GM04504 (cell line): ENCODE measurements around the gene RASSF6.
"Not testable (repeated sequence)": the region's sequence is repeated elsewhere in the genome, so short reads cannot be mapped to it uniquely, and the experiment has no call there.

Experiments used
- DNase-seq: peaks from one replicate; pipeline ENCODE4 v3.0.0-alpha.2; 2012; ENCODE audit warnings: low read depth

Gene RASSF6, protein sequence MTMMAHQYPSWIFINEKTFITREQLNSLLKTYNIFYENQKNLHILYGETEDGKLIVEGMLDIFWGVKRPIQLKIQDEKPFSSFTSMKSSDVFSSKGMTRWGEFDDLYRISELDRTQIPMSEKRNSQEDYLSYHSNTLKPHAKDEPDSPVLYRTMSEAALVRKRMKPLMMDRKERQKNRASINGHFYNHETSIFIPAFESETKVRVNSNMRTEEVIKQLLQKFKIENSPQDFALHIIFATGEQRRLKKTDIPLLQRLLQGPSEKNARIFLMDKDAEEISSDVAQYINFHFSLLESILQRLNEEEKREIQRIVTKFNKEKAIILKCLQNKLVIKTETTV

DNA sequence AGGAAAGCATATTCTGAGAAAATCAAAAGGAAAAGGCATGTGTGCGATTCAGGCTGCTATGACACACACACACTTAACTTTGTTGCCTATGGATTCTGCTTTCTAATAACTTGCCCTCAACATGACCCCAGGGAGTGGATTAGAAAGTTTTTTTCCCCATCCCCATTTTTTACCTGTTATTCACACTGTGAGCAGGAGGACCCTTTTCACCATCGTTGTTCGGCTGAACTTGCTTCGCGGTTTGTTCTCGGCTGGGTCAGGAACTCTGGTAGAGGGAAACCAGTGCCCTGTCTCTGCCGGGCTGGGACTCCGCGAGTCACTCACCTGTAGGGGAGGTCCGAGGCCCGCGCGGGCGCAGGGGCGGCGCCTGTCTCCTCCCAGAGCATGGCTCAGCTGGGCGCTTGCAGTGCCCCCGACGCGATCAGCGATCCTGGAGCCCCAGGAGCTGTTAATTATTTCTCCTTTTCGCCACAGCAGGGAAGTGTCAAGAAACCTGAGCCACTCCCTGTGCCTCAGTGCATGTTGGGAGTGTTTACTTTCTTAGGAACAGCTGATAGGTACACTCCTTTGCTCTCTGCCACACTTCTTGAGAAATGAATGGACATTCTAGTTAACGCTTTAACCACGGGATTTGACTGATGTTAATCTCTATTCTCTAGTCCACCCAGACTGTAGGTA lies at the start of gene RASSF6:
RASSF6 (minus strand) TSS at position 322 of the 678 bp plus-strand sequence. CDS start 8,641 bp downstream, outside the sequence.
- DNase-seq, result no peak

DNA sequence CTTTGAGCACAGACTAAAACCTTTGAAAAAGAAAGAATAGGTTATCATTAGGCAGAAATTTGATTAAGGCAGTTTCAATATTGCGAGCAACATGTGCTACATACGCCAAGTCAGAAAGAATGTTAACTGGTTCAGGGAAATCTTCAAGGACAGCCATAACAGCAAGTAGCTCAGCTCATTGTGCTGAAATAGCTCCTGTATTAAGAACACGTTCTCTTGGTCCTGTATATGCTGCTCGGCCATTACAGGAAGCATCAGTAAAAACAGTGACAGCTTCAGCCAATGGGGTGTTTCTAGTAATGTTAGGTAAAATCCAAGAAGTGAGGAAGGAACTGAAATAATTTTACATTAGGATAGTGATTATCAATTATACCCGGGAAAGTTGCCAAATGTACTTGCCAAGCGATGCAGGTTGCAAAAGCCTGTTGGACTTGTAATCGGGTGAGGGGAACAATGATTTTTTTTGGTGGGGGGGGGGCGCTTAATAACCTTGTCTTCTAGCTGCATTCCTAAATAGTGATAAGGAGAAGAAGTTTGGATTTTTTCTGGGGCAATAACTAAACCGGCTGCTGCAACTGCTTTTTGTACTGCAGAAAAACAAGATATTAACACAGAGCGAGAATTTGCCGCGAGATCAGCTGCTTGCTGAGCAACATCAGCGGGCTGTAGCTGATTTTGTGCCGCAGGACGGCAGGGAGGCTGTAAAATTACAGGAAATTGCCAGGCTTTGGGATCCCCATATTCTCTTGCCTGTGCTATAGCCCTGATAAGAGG lies 49.4 kb upstream of the RASSF6 start:
- DNase-seq, result no peak

DNA sequence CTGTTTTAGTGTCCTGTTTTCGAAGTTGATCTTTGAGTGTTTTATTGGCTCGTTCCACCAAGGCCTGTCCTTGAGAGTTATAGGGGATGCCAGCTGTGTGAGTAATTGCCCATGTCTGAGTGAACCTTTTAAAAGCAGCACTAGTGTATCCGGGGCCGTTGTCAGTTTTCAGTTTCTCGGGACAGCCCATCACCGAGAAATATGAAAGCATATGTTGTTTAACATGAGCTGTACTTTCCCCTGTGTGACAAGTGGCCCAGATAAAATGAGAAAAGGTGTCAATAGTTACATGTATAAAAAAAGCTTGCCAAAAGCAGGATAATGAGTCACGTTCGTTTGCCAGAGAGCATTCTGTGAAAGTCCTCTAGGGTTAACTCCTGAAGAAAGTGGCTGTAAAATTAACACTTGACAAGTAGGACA lies 48.6 kb upstream of the RASSF6 start:
- no peak for DNase-seq

DNA sequence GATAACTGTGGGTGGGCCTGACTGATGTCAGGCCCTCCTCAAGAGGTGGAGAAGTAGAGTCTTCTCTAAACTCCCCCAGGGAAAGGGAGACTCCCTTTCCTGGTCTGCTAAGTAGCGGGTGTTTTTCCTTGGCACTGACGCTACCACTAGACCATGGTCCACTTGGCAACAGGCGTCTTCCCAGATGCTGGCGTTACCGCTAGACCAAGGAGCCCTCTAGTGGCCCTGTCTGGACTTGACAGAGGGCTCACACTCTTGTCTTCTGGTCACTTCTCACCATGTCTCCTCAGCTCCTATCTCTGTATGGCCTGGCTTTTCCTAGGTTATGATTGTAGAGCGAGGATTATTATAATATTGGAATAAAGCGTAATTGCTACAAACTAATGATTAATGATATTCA lies 45.7 kb upstream of the RASSF6 start:
- DNase-seq, result not testable (repeated sequence)

DNA sequence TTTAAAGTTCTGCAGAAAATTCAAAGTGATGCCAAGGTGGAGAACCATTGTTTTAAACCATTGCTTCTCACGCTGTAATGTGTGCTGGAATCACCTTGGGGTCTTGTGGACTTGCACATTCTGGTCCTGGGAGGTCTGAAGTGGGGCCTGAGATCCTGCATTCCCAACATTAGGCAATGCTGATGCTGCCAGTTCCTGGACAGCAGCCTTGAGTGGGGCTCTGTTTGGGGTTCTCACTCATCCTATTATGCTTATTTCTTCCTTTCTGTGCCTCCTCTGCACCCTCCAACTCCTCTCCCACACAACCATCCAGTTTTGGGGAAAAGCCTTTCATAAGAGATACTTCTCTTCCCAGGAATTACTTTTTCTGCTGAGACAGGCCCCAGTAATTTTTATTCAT lies 44.2 kb upstream of the RASSF6 start:
- DNase-seq, result no peak

DNA sequence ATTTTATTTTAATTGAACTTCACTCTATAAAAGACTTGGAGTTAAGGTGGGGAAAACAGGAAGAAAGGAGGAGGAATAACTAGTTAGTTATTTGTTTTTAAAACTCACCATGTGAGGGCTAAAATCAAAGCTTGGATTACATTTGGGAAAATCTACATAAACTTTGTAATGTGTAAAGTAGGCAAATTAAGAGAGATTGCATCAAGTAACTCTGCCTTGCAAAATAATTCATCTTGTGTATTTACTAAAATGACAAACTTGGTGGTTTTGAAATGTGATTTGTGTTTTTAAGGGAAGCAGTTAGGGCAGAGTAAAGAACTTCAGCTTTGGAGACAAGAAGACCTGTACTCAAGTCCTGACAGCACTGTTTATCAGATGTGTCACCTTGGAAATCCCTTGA lies 43.3 kb upstream of the RASSF6 start:
- no peak for DNase-seq

DNA sequence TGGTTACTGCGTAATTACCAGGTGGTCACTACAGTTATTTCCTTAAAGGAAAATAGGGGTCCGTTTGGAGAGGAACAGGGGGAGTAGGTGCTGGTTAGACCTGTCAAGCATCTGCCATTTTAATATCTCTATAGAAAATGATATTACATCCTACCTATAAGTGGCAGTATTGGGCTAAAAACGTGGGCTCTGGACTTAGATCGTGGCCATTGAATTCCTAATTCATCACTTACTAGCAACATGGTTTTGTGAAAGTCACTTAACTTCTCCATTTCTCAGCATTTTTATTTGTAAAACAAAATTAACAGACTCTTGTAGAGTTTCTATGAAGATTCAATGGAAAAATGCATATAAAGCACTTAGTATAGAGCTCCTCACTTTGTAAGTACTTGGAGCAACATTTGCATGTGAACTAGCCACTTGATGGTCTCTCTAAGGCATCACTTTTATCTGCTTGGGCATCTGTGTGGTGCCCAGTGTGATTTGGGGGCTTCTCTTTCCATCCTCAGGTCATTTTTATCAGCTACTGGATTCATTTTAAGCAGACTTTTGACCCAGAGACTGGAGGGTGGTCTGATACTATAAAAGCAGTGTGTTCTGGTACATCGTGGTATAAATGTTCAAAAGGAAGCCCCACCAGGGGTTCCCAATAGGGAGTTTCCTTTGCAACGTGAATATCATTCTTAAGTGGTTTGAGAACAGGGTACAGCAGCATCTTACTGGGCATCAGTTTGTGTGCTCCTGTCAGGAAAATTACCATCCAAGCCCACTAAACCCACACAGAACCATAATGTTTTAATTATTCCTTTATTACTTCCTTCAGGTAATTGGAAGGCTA lies 42.7 kb upstream of the RASSF6 start:
- no peak for DNase-seq

DNA sequence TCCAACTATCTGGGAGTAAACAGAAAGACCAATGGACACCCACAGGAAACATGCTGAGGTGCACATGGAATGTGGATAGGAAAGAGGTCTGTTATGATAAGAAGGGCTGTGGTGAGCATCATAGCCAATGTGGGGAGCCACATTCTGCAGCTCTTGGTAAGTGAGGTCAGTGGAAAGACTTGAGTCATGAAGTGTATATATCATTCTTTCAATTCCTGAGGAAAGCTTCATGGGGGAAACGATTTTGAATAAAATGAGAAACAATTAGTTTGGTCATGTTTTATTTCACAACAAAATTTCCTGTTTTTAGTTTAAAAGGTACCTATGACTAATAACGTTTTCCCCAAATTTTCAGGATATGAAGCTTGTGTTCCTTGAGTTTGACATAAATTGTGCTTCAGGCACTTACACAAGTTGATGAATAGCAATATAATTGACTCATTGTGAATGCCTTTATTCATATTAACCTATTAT lies 41.4 kb upstream of the RASSF6 start:
- DNase-seq, result peak; percentile 61

DNA sequence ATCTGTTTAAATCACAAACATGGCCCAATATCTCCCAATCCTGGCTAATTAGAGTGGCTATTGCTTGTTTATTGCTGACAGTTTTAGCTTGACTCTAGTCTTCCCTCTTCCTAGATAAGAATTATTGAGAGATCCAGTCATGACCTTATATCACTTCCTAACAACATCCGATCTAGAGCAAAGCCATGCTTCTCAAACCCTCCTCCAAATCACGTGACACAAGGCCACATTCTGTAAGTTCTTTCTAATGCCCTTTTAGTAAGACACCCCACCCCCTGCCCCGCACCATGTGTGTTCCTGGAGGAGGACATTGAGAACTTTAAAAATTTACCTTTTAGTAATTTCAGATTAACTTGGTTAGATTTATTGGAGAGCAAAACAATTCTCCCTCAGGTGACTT lies 40.6 kb upstream of the RASSF6 start:
- no peak for DNase-seq

DNA sequence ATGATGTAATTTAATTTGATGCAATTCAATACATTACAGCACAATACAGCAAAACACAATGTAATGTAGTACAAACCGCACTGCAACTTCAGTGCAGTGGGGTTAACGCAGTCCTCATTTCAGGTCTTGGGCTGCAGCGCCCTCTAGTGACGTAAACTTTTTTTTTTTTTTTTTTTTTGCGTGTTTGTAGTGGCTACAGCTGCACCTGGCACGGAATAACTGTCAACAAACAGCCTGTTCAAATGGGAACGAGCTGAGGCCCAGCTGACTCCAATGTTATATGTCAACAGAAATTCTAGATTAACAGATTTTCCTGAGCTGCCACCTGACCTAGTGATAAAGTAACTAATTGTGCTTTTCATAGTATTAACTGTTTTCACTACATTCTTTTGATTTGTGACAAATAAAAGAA lies 33.5 kb upstream of the RASSF6 start:
- peak; percentile 30 for DNase-seq

DNA sequence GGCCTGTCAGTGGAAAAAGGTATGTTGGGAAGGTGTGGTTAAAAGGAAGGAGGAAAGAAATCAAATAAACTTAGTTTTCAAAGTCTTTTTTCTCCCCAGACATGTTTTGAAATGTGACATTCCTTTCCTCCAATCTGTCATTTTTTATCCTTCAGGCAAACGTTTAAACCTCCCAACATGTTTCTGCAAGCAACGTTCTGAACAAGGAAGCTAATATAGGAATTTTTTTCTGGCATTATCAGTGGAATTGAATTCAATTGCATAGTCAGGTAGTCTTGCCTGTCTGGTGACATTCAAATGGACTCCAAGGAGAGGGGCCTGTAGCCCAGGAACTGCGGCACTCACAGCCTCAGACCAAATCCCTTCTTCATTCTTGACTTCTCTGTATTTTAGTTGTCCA lies 30.0 kb upstream of the RASSF6 start:
- DNase-seq, result no peak

DNA sequence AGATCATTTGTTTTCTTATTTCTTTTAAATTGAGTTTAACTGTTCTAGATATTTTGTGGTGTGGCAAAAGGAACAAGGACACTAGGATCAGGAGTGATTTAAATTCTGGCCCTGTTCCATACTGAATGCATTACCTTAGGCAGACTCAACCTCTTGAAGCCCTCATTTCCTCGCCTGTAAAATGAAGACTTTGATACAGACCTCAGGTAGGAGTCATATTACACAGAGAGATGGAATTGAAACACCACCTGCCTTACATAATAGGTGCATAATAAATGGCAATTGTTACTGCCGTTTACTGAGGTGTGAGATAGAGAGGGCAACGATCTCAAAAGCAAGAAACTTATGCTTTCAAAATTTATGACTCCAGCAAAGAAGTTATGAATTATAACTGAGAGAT lies 28.2 kb upstream of the RASSF6 start:
- no peak for DNase-seq

DNA sequence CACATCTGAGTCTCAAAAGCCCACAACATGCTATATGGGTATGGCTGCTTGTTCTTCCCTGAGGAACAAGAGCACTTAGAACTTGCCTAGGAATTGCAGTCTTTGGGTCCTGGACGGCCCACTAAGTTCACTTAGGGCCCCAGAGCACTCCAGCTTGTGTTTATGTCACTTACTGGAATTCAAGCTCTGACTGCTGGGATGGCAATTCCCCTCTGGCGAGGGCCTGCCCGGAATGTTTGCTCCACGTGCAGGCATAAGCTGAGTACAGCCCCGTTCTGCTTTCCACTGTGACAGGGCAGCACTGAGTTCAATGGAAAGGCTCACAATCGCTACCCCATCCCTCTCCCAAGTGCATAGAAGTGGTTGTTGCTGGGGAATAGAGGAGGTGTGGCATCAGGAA lies 25.9 kb upstream of the RASSF6 start:
- DNase-seq, result no peak

DNA sequence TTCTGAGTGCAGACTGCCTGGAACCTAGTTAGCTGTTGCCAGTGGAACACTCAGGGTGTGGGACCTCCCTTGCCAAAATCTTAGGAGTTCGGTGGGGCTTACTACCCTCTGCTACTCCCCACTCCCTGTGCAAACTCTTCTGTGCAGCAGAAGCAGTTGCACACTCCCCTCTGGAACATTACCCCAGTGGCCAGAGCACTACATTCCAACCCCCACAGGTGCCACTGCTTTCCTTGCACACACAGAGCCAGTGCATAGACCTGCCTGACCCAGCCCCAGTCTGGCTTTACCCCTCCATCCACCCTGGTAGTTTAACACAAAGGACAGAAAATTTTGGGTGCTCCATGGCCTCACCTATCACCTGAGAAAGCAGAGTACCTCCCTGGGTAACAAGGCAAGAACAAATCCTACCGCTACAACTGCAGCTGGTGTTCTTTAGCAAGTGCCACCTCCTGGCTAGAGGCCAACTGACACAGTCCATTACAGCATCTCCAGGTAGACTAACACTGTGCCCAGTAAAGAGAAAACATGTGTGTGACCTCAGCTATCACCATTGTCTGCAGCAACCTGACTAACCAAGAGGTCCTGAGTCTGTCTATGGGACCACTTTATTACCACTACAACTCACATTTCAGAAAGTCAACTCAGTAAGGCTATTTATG lies 11.5 kb upstream of the RASSF6 start:
- no peak for DNase-seq

DNA sequence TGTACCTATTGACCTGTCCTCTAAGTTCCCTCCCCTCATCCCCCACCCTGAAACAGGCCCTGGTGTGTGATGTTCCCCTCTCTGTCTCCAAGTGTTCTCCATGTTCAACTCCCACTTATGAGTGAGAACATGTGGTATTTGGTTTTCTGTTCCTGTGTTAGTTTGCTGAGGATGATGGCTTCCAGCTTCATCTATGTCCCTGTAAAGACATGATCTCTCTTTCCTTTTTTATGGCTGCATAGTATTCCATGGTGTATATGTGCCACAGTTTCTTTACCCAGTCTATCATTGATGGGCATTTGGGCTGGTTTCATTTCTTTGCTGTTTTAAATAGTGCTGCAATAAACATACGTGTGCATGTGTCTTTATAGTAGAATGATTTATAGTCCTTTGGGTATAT lies 8.6 kb upstream of the RASSF6 start:
- DNase-seq, result not testable (repeated sequence)

DNA sequence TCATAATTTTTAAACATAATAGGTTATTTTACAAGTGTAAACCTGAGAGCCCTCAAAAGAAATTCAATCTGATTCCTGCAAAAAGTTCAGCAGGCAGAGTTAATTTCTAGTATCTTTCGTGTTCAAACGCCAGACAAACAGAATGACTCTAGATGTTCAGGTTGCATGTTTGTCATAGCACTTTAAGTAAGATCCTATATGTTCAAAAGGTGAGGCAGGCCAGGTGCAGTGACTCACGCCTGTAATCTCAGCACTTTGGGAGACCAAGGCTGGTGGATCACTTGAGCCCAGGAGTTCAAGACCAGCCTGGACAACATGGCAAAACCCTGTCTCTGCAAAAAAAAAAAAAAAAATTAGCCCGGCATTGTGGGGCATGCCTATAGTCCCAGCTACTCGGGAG lies 1.1 kb upstream of the RASSF6 start:
- no peak for DNase-seq

DNA sequence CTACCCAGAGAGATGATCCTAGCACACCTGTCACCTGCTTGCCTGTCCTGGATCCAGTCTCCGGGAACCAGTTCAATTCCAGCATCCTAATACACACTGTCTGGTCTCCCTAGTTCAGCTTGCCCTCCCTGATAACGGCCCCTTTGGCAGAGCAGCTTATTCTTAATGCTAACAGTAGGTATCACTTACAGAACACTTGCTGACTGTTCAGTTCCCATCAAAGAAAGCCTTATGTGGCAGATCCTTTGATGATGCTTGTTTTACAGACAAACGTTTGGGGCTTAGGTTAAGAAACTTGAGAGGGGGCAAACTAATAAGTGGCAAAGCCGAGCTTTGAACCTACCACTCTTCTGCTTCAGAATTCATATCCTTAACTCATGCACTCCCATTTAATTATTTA lies 890 bp downstream of the RASSF6 start:
- DNase-seq, result no peak

DNA sequence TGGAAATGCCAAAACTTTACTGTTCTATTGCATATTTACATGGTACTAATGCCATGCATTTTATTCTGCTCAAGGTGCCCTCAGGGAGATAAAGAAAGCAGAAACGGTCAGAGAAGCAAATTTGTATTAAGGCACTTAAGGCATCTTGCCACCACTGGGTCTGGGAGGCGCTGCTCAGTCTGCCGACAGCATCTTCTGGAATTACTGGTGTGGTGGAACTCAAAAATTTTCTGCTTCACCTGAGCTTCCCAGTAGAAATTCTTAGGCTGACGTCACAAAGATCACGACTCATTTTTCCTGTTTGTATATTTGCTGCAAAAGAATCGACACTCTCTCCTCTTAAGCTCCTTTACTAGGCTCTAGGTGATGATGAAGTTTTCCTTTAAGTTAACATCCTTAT lies 3.0 kb downstream of the RASSF6 start:
- no peak for DNase-seq

DNA sequence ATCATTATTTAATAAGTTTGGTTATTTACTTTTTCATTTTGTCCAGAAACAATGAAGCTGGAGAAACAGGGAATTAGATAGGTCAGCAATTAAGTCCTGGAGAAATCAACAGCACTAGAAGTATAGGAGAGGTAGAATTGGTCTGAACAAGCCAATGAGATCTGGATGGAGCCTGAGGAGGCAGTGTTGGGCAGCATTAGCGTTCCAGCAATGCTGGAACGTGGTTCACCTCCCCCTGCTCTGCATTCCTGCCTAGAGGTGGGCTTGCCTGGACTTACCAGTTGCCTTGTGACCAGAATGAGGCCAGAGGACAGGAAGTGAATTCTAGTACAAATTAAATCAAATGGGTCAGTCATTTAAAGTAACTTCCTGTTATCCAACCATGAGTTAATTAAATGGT lies 4.6 kb downstream of the RASSF6 start:
- no peak for DNase-seq

DNA sequence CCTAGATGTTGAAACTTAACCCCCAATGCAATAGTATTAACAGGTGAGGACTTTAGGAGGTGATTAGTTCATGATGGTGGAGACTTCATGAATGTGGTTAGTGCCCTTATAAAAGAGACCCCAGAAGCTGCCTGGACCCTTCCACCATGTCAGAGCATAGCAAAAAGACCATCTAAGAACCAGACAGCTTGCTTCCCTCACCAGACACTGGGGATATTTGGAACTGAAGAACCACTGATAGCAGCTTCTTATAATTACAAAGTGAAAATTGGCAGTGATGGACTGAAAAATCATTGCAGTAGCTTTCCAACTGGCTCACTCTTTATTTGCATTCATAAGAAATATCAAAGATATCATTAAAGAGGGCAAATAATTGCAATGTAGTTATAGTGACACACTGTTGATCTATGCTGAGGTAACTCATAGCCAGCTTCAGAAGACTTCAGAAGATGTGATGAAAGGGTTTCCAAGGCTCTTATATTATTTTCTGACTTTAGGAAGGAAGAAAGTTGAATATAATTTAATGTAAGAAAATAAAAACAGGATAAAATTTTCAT lies 5.8 kb downstream of the RASSF6 start:
- DNase-seq, result no peak

DNA sequence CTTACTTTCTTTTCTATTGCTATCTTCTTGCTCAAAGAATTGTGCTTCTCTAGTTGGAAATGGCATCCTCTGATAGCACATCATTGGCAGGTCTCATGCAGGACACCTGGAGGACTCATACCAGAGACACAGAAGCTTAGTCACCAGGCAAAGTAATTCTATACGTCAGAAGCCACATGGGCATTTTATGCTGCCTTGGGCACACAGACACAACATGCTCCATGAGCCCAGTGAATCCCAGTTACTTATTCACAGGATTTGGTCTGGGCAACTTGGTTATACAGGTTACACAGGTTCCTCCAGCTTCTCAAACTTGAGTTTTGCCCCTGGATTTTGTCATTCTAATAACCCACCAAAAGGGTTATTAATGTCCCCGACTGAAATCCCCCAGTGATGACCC lies 7.1 kb downstream of the RASSF6 start:
- no peak for DNase-seq
